Fibroblast of skin of right quadriceps (primary cell): ENCODE results near the gene SLC24A4.
A peak's percentile ranks its signal among the peaks of the same experiment; 100 is the strongest.

Experiments
- DNase-seq: peaks from one replicate; pipeline ENCODE4 v3.0.0-alpha.2; 2013

The SLC24A4 gene, protein sequence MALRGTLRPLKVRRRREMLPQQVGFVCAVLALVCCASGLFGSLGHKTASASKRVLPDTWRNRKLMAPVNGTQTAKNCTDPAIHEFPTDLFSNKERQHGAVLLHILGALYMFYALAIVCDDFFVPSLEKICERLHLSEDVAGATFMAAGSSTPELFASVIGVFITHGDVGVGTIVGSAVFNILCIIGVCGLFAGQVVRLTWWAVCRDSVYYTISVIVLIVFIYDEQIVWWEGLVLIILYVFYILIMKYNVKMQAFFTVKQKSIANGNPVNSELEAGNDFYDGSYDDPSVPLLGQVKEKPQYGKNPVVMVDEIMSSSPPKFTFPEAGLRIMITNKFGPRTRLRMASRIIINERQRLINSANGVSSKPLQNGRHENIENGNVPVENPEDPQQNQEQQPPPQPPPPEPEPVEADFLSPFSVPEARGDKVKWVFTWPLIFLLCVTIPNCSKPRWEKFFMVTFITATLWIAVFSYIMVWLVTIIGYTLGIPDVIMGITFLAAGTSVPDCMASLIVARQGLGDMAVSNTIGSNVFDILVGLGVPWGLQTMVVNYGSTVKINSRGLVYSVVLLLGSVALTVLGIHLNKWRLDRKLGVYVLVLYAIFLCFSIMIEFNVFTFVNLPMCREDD

DNA sequence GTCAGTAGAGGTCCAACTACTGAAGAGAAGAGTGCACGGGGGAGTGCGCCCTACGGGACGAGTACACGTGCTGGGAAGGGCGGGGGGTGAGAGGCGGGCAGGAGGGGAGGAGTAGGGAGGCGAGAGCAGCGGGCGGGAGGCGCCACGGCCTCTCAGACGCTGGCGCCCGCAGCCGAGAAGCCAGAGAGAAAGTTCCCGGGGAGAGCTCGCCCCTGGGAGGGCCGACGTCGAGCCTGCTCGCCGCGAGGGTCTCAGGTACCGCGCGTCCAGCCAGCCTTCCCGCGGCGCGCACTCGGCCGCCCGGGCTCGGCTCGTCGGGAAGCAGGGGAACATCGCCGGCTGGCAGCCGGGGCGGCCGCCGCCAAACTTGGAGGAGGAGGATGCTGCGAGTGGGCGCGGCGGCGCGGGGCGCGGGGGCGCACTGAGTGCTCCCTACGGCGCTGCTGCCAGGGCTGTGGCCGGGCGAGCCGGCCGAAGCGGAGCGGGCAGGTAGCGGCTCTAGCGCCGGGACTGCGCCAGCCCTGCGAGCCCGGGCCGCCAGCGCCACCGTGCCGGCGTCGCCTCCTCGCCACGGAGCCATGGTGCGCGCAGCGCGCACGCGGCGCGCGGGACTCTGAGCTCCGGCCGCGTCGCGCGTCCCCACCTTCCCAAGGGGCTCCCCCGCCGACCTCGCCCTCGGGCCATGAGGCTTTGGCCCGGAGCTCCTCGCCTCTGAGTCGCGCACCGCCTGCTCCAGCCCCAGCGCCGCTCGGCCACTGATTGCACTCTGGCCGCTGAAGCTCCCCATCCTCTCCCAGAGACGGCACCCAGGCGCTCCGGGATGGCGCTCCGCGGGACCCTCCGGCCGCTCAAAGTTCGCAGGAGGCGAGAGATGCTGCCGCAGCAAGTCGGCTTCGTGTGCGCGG is at the start of gene SLC24A4:
Gene SLC24A4, plus strand, starts transcription at position 155 of the 905 bp plus-strand sequence. Its CDS starts 666 bp downstream, at position 821.
- peak; percentile 9 for DNase-seq

DNA sequence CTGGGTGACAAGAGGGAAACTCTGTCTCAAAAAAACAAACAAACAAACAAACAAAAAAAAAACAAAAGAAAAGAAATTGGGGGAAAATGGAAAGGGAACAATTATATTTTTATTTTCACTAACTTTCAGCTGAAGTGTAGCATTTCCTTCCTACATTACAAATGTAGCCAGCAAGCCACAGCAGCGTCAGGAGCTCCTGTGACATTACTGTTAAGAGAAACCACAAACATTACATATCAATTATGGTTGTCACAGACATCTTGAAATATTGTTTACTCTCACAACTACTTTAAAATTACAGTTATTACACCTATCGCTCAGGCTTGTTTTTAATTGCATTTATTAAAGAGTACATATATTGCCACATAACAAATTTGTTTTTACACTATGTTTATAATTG is 49.8 kb upstream of the SLC24A4 start:
- DNase-seq, result no peak

DNA sequence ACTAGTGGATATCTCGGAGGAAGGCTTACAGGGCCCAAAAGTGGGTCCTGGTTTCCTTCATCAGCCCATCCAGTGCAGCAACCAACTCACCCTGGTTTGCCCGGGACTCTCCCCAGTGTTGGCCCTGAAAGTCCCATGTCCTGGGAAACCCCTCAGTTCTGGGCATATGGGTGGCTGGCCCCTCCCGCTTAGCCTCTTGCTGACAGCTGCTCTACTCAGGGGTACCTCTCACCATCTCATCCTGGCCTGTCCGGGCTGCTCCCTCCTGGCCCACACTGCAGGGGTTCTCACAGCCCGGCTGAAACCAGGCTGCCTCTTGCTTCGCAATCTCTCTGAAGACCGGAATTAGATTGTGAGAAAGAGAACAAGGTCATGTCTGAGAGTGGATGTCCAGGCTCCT is 48.9 kb upstream of the SLC24A4 start:
- no peak for DNase-seq

DNA sequence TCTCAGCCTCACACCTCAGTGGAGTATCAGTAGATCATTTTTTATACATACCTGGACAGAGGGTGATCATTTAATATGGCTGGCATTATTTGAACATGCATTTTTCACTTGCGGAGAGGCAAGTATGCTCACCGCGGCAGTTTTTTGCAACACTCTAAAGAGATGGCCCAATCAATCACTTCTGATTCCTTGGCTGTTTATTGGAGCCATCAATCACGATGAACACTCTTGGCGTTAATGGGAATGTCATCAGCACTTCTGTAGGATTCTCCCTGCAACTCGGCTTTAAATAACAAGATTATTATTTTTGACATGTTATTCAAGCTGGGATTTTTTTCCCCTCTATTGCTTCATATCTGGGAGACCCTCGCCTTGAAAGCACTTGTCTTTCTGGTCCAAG is 46.9 kb upstream of the SLC24A4 start:
- no peak for DNase-seq

DNA sequence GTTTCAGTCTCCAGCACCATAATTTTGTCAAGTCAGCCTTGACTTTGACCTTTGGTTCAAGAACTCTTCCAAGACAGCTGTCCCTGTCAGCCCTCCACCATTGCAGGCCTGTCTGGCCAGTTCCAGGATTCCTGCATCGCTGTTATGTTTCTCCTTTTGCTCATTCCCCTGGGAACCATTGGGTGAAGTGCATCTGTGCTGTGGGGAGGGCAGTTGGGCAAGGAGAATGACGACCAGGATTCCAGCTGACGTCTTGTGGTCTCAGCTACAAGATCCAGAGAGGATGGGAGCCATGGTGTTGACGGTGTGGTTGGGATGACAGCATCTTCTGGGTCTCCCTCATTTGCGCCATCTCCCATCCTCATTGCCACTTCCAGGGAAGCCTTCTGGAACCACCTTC is 45.9 kb upstream of the SLC24A4 start:
- no peak for DNase-seq

DNA sequence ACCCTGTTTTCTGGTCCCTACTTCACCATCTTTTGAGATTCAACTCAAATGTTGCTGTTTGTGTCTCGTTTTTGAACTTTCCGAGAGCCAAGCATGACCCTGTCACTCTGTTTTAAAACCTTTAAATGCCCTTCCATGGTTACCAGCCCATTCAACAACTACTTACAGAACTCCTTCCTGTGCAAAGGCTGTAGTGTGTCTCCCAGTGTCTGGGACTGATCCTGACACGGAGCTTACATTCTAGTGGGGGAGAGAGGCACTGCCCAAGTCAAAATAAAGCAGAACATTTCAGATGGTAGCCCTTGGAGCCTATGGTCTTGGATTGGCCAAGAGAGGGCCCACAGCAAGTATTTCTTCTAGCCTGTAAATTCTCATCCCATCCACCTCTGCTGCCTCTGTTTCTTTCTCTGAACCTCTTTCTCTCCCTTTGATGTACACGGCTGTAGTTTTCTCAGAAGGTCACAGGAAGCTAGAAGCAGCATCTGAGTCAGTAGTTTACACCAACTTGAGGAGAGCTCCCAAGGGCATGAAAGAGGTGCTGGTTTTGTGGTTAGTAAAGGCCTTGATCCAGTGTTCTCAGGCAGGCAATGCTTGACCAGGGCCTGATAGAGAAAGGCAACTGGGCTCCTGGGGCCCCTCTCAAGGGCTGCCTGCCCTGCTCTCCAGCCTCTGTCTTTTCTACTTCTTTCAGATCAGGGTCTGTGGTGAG is 42.3 kb upstream of the SLC24A4 start:
- DNase-seq, result no peak

DNA sequence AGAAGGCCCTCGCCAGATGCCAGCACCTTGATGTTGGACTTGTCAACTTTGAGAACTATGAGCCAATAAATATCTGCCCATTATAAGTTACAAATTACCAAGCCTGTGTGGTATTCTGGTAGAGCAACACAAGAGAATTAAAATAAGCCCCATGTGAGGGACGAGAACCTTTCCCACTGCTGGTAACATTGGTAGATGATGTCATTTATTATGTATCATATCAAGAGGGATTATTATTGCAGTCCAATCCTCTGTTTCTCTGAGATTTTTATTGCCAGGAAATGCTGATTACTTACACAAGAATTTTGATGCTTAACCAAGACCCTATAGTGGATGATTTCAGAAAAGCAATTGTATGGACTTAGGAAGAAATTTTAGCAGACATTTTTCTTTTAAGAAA is 40.3 kb upstream of the SLC24A4 start:
- DNase-seq, result peak; percentile 35

DNA sequence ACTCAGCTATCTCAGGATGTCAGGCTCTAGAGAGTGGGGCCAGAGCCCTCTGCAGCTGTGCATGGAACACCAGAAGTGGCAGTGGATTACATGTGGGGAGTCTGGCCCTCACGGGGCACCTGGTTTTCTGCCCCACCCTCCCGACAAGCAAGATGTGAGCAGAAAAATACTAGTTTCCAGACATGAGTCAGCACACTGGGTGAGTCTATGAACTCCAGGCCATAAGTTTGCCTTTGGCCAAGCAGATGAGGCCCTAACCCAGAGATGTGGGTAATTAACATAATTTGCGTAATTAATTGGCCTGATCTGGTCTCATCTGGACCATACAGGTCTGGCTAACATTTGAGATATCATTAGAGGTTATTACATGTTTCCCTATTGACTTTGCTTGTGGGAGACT is 37.7 kb upstream of the SLC24A4 start:
- no peak for DNase-seq

DNA sequence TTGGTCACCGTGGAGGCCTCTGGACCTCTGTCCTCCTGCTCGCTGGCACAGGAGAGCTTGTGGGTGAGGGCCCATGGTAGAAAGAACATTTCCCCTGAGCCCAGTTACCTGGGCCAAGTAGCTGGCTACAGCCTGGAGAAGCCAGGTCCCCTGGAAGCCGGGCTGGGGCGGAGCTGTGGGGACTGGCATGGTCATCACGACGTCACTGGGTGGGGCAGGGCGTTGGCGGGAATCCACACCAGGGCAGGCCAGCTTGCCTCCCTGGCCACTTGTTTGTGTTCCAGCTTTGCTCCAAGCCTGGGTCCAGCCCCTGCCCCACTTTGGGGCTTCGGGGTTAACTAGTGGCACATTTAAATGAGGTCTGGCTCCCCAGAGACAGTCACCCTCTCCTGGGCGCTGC is 35.0 kb upstream of the SLC24A4 start:
- DNase-seq, result no peak

DNA sequence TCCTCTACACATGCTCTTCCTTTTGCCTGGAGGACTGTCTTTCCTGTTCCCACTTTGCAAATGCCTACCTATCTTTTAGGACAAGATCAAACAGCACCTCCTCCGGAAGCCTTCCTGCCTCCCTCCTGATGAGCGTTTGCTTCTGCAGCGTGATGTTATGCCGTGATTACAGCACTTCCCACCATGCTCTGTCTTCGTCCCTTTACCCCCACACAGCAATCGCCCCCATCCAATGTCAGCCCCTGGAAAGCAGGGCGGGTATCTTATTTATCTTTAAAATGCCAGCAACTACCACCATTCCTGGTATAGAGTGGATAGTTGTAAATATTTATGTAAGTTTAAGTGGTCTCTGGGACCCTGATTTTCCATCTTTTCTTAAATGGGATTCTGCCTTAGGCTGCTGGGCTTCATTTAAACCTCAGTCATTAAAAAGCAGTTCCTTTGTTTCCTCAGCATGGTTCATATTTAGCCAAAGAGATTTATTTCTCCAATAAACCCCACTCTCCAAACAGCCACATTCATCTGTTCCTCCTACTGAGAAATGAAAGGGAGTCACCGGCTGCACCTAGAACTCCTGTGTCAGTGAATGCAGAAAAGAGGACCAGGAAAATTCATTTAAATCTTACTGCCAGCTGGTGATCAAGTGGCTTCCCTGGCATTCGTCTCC is 33.8 kb upstream of the SLC24A4 start:
- DNase-seq, result no peak

DNA sequence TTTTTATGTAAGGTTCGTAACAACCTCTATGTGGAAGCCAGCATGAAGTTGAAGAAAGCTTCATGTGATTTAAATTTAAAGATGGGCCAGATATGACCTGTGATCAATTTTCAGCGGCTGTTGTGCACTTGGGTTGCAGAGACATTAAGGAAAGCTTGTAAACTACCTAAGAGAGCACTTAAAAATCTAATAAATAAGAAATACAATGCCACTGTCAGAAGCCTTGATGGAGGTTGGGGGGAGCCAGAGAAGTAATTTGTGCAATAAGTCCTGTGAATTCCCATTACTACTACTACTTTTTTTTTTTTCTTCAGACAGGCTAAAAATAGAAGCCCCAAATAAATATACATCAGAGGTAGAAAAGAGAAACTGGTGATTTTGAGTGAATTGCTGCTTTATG is 30.3 kb upstream of the SLC24A4 start:
- no peak for DNase-seq

DNA sequence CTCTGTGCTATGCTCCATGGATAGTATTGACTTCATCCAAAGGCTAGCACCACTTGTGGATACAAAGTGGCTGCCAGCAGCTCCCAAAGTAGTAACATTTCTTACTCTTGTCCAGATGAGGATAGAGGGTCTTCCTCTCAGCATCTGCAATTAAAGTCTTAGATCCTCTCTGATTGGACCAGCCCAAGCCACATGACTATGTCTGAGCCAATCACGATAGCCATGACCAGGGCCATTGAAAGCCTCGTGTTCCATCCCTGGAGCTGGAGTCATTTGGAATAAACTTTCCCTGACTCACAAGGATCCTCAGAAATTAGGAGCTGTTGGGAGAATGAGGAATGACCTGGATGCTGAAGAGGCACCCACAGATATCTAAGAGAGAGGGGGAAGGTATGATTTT is 28.5 kb upstream of the SLC24A4 start:
- no peak for DNase-seq

DNA sequence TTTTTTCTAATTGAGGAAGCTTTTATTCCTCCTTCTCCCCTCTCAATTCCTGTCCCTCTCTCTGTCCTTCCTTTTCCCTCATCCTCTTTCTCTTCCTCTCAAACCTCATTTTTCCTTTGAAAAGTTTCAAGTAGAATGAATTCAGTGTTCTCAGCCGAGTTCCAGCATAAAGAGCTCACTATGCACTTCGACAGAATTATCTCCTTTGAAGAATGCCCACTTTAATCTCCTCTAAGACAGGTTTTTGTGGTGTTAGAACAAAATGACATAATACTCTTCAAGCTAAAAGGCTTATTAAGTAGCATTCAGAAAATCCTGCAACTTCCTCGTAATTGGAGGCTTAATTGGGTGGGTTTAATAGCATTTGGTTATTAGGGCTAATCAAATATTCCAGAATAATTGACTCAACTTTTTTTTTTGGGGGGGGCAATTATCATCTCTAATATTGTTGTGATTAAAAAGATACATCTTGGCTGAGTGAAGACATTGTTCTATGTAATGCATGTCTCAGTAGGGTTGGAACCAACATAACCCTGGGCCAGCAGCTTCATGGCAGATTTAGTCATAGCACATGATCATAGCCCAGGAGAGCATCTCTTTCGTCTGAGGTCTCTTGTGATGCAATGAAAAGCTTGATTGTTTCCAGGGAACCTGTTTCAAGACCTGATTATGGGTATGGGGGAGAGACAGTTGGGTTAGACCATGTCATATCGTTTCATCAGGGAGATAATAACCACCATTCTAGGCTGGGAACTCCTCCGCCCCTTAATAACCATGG is 25.0 kb upstream of the SLC24A4 start:
- DNase-seq, result no peak

DNA sequence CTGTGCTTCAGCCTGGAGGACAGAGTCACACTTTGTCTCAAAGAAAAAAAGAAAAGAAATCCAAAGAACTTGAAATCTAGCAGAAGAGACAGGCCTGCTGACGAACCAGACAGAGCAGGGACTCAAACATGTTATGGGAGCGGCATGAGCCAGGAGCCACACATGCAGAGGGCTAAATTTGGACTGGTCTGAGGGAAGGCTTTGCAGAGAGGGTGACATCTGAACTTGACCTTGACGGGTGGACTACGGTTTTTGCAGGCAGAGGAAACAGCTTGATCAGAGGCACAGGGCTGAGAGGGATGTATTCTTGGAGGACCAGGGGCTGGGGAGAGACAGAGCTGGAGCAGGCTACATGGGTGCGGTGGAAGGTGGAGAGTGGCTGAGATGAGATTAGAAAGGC is 20.5 kb upstream of the SLC24A4 start:
- DNase-seq, result no peak

DNA sequence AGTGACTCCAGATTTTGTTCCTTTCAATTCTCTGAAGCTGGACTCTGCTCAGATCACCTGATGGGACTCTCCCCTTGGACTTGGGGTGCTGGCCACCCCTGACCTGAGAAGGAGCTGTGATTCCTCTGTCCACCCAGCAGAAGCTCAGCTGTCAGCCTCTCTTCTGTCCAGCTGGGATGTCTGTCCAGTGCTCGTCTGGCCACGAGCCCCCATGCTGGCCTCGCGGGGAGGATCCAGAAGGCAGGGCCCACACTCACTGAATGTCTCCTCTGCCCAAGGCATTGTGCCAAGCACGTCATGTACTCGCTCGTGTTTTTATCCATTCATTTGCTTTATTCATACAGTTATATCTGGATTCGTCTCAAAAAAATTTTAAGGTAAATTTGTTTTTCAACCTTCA is 14.2 kb upstream of the SLC24A4 start:
- DNase-seq, result no peak

DNA sequence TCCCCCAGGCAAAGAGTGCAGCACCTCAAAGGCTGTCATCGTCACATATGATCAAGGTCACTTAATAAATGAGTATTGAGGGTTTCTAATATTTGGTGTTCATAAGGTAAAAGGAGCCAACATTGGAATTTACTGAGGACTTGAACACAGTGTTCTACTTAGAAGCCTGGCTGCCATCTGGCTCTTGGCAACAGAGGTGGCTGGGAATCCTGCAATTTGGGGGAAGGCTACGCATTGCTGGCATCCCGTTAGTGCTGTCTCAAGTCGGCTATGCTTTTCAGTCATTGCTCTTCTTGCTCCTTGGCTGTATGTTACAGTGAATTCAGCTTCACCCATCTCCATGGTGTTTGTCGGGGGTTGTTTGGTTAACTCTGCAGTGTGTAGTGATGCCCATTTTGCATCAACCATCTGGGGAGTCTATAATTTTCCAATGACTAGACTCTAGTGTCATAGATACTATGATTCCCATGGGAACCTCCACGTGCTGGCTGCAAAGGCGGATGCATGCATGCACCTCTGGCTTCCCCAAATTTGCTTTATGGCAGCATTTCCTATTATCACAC is 12.9 kb upstream of the SLC24A4 start:
- DNase-seq, result no peak

DNA sequence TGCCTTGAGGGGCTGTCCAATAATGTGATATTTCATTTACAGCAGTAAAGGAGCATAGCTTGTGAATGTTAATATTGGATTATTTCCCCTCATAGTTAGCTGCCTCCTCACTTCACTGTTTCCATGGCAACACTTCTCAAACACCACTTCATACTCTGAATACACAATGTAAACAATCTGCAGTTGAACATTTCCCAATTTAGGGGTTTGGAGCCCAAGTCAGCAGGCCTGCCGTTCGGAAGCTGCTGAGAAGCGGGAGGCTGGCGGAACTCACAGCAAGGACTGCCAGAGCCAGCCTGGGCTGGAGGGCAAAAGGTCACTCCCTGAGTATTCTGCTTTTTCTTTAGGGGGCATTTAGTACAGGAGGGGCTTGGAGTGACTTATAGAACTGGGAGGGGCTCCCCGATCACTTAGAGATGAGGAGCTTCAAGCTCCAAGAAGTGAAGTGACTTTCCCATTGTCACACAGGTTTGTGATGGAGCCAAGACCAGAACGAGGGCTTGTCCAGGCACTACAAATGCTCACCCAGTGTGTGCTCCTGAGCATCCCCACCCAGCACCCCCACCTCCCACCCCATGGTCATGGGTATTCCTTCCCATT is 12.1 kb upstream of the SLC24A4 start:
- DNase-seq, result no peak

DNA sequence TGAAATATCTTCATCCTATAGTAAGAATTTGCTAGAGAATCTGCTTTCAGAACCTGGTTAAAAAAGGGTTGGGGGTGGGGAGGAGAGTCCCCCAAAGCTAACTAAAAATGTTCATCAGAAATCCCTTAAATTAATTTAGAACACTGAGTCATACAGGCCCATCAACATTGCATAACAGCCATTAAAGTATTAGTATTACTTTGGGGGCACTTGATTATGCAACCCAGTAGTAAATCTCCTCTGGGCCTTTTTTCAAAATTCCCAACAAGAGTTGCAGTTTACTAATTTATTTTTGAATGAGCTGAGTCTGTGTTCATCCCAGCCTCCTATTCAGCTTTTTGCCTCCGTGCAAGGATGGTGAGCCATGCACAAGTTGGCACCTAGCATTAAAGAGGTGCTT is 8.8 kb upstream of the SLC24A4 start:
- DNase-seq, result peak; percentile 9

DNA sequence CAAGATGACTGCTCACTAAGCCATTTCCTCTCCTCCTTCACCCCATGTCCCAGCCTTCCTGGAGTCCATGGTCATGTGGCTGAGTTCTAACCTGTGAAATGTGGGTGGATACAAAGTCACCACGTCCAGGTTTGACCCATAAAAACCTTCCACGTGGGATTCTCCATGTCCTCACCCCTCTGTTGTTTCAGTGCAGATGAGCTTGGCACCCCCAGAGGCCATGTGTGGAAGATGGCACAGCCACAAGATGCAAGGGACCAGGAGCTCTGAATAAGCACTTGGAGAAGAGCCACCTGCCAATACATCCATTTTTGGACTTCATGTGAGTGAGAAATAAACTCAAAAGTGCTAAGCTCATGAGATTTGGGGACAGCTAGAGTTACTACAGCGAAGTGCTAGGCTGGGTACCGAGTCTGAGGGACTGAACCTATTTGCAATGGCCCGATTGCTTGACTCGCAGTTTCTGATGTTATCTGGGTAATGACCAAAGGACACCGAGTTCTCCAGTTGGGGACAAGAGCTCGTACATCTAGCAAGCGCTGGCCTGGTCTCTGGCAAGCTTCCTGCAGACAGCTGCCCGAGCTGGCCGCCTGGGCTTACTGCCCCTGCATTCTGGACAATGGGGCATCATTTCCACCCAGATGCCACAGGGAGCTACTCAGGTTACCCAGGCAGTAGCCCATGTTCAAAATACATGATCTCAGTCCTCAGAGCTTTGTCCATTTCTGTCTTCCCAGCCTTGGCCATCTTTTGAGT is 7.7 kb upstream of the SLC24A4 start:
- no peak for DNase-seq

DNA sequence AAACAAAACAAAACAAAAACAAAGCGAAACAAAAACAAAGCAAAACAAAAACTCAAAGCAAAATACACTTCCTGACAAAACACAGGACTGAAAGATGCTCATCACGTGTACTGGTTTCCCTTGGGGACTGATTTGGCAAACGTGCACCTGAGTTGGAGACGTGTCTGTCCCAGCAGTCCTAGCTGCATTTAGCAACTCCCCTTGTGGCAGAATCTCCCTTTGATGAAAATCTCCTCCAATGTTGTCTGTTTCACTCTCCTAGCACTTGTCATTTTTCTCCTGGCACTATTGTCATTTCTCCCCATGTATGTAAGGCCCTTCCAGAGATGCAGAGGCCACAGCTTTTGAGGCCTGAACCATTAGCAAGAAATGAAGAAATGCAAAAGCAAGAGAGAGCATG is 6.8 kb upstream of the SLC24A4 start:
- DNase-seq, result no peak
